ENCODE results near the gene POLR2C.

DNA sequence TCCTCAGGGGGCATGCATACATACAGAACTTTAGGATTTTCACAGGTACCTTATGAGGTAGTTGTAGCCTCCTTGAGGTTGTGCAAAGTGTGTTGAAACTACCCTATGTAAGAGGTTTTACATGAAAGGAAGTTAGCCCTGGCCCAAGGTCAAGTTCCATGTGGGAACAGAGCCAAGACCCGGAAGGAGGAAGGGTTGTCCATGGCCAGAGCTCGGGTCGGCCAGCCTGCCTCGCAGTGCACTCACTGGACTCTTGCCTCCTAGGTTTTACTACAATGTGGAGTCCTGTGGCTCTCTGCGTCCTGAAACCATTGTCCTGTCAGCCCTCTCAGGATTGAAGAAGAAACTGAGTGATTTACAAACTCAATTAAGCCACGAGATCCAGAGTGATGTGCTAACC lies 8.2 kb downstream of the POLR2C start:
- TF ChIP-seq, protein P1, sequence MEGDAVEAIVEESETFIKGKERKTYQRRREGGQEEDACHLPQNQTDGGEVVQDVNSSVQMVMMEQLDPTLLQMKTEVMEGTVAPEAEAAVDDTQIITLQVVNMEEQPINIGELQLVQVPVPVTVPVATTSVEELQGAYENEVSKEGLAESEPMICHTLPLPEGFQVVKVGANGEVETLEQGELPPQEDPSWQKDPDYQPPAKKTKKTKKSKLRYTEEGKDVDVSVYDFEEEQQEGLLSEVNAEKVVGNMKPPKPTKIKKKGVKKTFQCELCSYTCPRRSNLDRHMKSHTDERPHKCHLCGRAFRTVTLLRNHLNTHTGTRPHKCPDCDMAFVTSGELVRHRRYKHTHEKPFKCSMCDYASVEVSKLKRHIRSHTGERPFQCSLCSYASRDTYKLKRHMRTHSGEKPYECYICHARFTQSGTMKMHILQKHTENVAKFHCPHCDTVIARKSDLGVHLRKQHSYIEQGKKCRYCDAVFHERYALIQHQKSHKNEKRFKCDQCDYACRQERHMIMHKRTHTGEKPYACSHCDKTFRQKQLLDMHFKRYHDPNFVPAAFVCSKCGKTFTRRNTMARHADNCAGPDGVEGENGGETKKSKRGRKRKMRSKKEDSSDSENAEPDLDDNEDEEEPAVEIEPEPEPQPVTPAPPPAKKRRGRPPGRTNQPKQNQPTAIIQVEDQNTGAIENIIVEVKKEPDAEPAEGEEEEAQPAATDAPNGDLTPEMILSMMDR (conservative IDR thresholded peaks at IDR 0.05; ENCODE audit: low read length): no peak
- no peak for TF ChIP-seq EZH2phosphoT487 (IDR thresholded peaks at IDR 0.05; ENCODE audit: borderline replicate concordance)

Measured in Loucy (cell line).